GM12872 (cell line): ENCODE measurements around the gene SNX24.

Experiments used
- TF ChIP-seq, protein P1 (sequence below): IDR thresholded peaks from 3 replicates; pipeline ENCODE4 v1.5.1; 2011; ENCODE audit warnings: low read depth, mild to moderate bottlenecking, low read length, moderate library complexity; ENCODE audit not compliant: insufficient read depth

Gene SNX24

DNA sequence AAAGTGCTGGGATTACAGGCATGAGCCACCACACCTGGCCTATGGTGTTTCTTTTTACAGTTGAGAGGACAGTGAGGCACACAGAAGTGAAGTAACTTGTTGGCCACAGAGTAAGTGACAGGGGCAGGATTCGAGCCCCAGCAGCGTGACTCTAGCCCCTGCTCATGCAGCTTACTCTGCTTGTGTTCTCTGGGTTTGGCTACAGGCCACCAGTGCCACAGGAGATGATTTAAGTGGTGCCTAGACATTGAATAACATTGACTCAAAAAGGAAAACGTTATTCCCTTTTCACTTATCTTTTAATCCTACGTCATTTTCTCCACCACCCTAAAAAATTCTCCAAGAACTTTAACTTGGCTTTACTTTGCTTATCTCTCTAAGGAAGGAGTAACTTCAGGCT is 61.4 kb downstream of the SNX24 start:
- TF ChIP-seq, protein P1, sequence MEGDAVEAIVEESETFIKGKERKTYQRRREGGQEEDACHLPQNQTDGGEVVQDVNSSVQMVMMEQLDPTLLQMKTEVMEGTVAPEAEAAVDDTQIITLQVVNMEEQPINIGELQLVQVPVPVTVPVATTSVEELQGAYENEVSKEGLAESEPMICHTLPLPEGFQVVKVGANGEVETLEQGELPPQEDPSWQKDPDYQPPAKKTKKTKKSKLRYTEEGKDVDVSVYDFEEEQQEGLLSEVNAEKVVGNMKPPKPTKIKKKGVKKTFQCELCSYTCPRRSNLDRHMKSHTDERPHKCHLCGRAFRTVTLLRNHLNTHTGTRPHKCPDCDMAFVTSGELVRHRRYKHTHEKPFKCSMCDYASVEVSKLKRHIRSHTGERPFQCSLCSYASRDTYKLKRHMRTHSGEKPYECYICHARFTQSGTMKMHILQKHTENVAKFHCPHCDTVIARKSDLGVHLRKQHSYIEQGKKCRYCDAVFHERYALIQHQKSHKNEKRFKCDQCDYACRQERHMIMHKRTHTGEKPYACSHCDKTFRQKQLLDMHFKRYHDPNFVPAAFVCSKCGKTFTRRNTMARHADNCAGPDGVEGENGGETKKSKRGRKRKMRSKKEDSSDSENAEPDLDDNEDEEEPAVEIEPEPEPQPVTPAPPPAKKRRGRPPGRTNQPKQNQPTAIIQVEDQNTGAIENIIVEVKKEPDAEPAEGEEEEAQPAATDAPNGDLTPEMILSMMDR: no peak

DNA sequence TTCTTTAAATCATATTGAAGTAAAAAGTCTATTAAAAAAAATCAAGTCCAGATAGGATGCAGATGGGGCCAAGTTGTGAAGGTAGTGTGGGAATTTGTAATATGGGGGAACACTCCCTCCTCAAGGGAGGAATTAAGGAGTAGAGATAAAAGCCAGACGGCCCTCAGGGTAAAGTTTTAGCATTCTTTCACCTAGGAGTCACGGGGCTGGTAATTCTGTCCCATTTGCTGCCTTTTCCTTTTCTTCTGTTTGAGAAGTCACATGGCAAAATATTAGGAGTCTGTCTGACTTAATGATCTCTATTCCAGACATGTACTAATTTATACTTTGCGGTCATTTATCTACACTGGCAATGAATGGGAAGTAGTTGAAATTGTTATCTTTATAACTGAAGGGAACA is 61.9 kb downstream of the SNX24 start:
- TF ChIP-seq, protein P1: no peak

DNA sequence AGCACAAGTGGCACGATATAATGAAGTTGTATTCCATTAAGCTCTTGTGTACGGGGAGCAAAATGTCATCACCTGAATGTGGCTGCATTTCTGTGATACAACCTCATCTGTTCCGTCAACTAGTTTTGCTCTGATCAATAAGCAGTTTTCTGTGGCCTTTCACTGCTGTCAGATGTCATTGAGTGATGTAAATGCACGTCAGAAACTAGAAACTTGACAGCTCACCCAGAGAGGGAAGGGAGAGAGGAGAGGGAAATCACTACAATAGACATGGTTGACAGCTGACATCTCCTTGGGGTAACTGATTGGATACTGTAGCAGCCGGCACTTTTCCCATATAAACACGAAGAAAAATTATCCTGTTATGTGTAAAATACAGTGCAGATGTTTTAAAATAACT is 62.7 kb downstream of the SNX24 start:
- TF ChIP-seq, protein P1: no peak

DNA sequence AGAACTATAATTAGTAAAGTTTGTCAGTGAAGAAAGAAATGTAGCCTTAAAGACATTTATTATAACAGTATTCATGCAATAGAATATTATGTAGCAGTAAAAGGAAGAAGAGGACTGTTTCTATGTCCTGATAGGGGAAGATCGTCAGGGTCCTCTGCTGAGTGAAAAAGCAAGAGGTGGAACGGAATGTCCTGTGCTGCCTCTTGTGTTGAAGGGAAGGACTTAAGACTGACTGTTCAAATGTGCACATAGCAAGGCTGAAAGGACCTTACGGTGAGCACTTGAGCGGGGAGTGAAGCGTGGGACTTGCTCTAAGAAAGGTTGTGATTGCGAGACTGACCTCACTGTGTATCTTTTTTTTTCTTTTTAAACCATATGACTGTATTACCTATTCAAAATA is 63.2 kb downstream of the SNX24 start:
- TF ChIP-seq, protein P1: no peak

DNA sequence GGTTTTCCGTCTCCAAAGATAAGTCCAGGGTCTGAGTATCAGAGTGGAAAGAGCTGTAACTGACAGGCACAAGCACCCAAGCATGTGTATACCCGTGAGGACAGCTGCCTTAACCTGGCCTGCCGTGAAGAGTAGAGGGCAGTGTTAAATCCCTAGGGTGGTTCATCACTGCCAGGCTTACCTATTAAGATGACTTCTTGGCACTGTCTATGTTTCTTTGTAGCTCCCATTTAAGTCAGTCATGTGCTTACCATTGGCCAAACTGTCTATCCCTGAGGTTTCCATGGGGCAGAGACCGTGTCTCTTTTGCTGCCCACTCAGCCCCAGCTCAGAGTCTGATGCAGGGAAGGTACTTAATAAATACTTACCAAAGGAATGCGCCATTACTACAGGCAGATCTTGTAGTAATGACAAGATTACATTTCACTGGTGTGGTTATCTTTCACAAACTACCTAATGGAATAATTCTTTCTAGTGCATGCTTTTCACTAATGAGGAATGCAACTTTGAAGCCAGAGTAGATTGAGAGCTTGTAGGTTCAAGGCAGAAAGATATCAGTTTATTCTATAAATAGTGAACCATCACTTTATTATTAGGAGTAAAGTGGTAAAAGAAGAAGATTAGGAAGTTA is 64.2 kb downstream of the SNX24 start:
- TF ChIP-seq, protein P1: no peak

DNA sequence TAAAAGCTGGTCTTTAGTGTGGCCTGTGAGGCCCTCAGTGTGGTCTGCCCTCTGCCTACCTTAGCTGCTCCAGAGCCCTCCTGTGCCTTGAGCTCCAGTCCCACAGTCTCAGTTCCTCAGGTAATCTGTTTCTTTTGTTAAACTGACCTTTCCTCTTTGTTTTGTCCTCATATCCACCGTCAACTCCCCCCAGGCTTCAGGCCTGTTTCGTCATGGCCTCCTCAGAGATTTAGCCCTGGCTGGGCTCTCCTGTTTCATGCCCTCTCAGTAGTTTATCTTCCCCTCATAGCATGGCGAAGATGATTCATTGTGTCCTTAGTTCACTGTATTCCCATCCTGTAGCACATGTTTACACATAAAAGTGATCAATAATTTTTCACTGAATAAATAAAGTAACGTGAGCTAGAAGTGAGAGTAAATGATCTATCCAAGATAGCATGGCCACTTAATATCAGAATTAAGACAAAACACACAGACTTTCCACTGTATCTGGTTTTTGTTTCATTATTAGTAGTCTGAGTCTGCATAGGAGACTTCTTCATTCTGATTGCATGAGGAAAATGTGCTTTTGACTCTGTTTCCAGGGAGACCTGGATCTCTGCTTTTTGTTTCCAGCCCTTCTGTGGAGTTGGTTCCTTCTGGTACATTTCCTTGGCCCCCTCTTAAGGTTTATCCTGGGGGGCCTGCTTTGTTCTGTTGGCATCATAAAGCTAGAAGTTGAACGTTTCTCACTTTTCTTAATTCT is 70.5 kb downstream of the SNX24 start:
- TF ChIP-seq, protein P1: no peak

DNA sequence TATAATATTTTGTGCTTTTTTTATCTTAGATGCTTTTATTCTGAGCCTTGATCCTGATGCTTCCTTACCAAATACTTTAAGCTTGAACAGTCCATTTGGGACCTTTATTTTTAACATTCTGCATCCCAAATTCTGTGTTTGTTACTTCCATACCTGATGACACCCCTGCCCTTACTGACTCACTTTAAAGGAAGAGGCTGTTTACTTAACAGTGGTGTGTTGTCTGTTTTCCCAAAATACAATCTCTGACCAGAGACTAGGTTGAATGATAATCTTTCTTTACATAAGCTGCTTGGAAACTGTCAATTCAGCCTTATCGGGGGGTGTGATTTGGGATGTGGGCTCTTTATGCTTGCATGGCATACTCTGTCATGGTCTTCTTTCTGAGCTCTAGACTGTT is 71.1 kb downstream of the SNX24 start:
- TF ChIP-seq, protein P1: no peak
